Endothelial cell of umbilical vein (primary cell): ENCODE data around the gene CENPP. TPM values are rescaled to one million over a fixed set of nuclear protein-coding genes. Genes with fewer than 3 reads are reported as not detected.

Experiments used
- BruUV-seq: library from RNA; stranded (reverse); fragments of 400-500 nt; replicated peaks from 2 replicates; lab custom pipeline; 2021; lab: Mats Ljungman, UMichigan
- CTCF ChIA-PET: fragments of 300-600, 350-600 bp; sonication (Branson Sonifier 250); formaldehyde crosslinking; loops from one replicate; lab custom pipeline; 2021; ENCODE audit warnings: antibody characterized with exemption, inconsistent platforms; lab: Charles Lee
- POLR2A ChIA-PET: fragments of 300-600, 350-600 bp; sonication (Branson Sonifier 250); formaldehyde crosslinking; loops from one replicate; lab custom pipeline; 2021; ENCODE audit warnings: antibody characterized with exemption, inconsistent platforms; lab: Charles Lee
- DNase-seq: peaks from one replicate; pipeline ENCODE4 v3.0.0-alpha.2; 2011; ENCODE audit warnings: low read depth, low spot score
- FAIRE-seq: peaks from 2 replicates; lab custom pipeline; 2011; peaks lifted over from hg19 to GRCh38; lab: Jason Lieb, UNC
- H2AFZ ChIP-seq: 2 replicates; pipeline ENCODE4 v1.6.0; 2012; ENCODE audit warnings: low read depth, low read length, control low read depth, inconsistent platforms
- H3K27ac ChIP-seq: 2 replicates; pipeline ENCODE4 v1.5.1; 2011; ENCODE audit warnings: low read depth, mild to moderate bottlenecking, control low read depth, low read length, moderate library complexity; ENCODE audit not compliant: insufficient read depth
- H3K27me3 ChIP-seq, 2 experiments: 2 replicates each; pipeline versions ENCODE4 v1.6.0 to v1.6.1; 2011; ENCODE audit warnings: low read length in 2 of 2, mixed read lengths in 1 of 2; ENCODE audit not compliant: control insufficient read depth in 2 of 2, insufficient read depth in 2 of 2
- H3K36me3 ChIP-seq, 2 experiments: 2 replicates in 1 of 2; 3 replicates in 1 of 2; pipeline ENCODE4 v1.5.1; 2011; ENCODE audit warnings: low read length in 2 of 2, mild to moderate bottlenecking in 1 of 2, moderate library complexity in 1 of 2; ENCODE audit not compliant: control insufficient read depth in 2 of 2, insufficient read depth in 2 of 2; ENCODE audit errors: extremely low read depth in 1 of 2
- H3K4me1 ChIP-seq: 3 replicates; pipeline ENCODE4 v1.5.1; 2011; ENCODE audit warnings: mild to moderate bottlenecking, low read length; ENCODE audit not compliant: control insufficient read depth, insufficient read depth; ENCODE audit errors: extremely low read depth
- H3K4me2 ChIP-seq: 2 replicates; pipeline ENCODE4 v1.6.1; 2011; ENCODE audit warnings: low read length, control low read depth, mixed read lengths; ENCODE audit not compliant: insufficient read depth
- H3K4me3 ChIP-seq, 3 experiments: fragments of 200-600 bp in 1 of 3; sonication (generic), shearing (Covaris generic) in 1 of 3; replicated peaks in 1 of 3; 2 replicates each; pipeline ENCODE4 v1.5.1; 2011 to 2016; ENCODE audit warnings: control low read depth in 3 of 3, low read length in 3 of 3, mild to moderate bottlenecking in 2 of 3, inconsistent platforms in 1 of 3, low read depth in 1 of 3, moderate library complexity in 1 of 3; ENCODE audit not compliant: insufficient read depth in 1 of 3
- H3K79me2 ChIP-seq: 2 replicates; pipeline ENCODE4 v1.6.0; 2012; ENCODE audit warnings: low read length, inconsistent platforms; ENCODE audit not compliant: control insufficient read depth, insufficient read depth
- H3K9ac ChIP-seq: replicated peaks from 2 replicates; pipeline ENCODE3; 2011; ENCODE audit warnings: low read length, control low read depth; ENCODE audit not compliant: insufficient read depth; ENCODE audit errors: extremely low read depth
- H3K9me1 ChIP-seq: replicated peaks from 3 replicates; pipeline ENCODE4 v1.6.0; 2011; ENCODE audit warnings: mild to moderate bottlenecking, low read length; ENCODE audit not compliant: control insufficient read depth, insufficient read depth; ENCODE audit errors: extremely low read depth
- H3K9me3 ChIP-seq: replicated peaks from 2 replicates; pipeline ENCODE4 v1.5.1; 2012; ENCODE audit warnings: low read length, inconsistent platforms; ENCODE audit not compliant: control insufficient read depth, insufficient read depth
- H4K20me1 ChIP-seq: replicated peaks from 2 replicates; pipeline ENCODE3; 2011; ENCODE audit warnings: mild to moderate bottlenecking, low read length; ENCODE audit not compliant: control insufficient read depth, insufficient read depth; ENCODE audit errors: extremely low read depth
- CTCF ChIP-seq, 2 donors: IDR thresholded peaks; 1 replicate in 1 of 2; 2 replicates in 1 of 2; pipeline ENCODE4 v1.5.1; 2011; ENCODE audit warnings: low read length in 2 of 2, mild to moderate bottlenecking in 2 of 2, moderate library complexity in 2 of 2, control low read depth in 1 of 2, inconsistent platforms in 1 of 2, low read depth in 1 of 2; ENCODE audit not compliant: insufficient read depth in 1 of 2; ENCODE audit errors: extremely low read depth in 1 of 2
- EZH2 ChIP-seq: IDR thresholded peaks from 2 replicates; pipeline ENCODE4 v1.6.1; 2012; ENCODE audit warnings: borderline replicate concordance, low read depth, mild to moderate bottlenecking, moderate library complexity, low read length, inconsistent platforms; ENCODE audit not compliant: severe bottlenecking
- FOS ChIP-seq: IDR thresholded peaks from 2 replicates; pipeline ENCODE4 v1.6.1; 2011; ENCODE audit warnings: mild to moderate bottlenecking, low read length, moderate library complexity, borderline replicate concordance; ENCODE audit not compliant: insufficient read depth
- GATA2 ChIP-seq: IDR thresholded peaks from 2 replicates; pipeline ENCODE4 v1.7.0; 2011; ENCODE audit warnings: low read depth, mild to moderate bottlenecking, moderate library complexity, mixed read lengths, low read length; ENCODE audit not compliant: insufficient read length, insufficient read depth
- JUN ChIP-seq: IDR thresholded peaks from 2 replicates; pipeline ENCODE4 v1.6.1; 2011; ENCODE audit warnings: borderline replicate concordance, low read depth; ENCODE audit not compliant: insufficient read length, insufficient read depth
- MAX ChIP-seq: IDR thresholded peaks from 2 replicates; pipeline ENCODE4 v1.6.1; 2011; ENCODE audit not compliant: insufficient read depth, insufficient read length
- MYC ChIP-seq: IDR thresholded peaks from one replicate; pipeline ENCODE4 v1.6.1; 2011; ENCODE audit warnings: mild to moderate bottlenecking, low read depth, low read length
- POLR2A ChIP-seq: IDR thresholded peaks from 2 replicates; pipeline ENCODE4 v1.6.1; 2012; ENCODE audit warnings: low read depth, mild to moderate bottlenecking, control low read depth, low read length
- POLR2AphosphoS5 ChIP-seq: IDR thresholded peaks from 2 replicates; pipeline ENCODE4 v1.6.1; 2012; ENCODE audit warnings: low read depth, mild to moderate bottlenecking, control low read depth, low read length, moderate library complexity; ENCODE audit not compliant: insufficient read depth
- dilution Hi-C: fragments of 300-500 bp; cut with MboI; formaldehyde crosslinking; loops from one replicate; pipeline ENCODE4 v1.15.0; 2019; ENCODE audit warnings: low sequenced_read_pairs; ENCODE audit not compliant: extremely low pct_ligation_motif_present
- intact Hi-C: fragments of 100-400 bp; cut with micrococcal nuclease; formaldehyde crosslinking; loops from one replicate; pipeline ENCODE4 v1.10.0; 2022
- polyA plus RNA-seq, 4 experiments: library from polyadenylated mRNA; depleted of rRNA in 3 of 4; stranded (reverse) in 3 of 4; unstranded in 1 of 4; fragments of >200 nt; gene quantifications; 2 replicates each; pipeline versions ENCODE4 v1.2.1 to v1.2.3, GENCODE V29; 2011 to 2012; ENCODE audit warnings: missing spikeins in 1 of 4
- total RNA-seq: library from RNA; stranded (reverse); gene quantifications from 2 replicates; pipeline ENCODE4 v1.2.3, GENCODE V29; 2021

Gene CENPP
- total and polyA plus RNA-seq, 2 donors (not counting 3 experiments of a cell fraction or from before 2014, with no cell fraction given) = 1.2 to 12.0 TPM

DNA sequence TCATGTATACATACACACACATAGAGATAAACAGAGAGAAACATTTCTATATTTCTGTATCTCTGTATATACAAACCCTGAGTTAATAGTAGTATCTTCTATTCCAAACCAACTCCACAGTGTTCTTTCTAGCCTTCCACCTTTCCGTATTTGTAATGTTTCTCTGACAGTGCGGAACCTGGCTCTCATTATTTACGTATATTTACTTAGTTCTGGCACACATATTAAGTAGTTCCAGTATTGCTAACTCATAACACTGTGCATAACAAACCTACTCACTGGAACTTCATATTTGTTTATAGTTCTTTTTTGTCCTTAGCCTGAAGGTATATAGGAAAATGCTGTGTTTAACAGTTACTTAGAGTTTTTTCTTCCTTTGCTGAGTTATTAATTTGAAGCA lies 72.1 kb downstream of the CENPP start:
- Histone ChIP-seq H2AFZ (no peak overlapping the region), H4K20me1 (no peaks in the 10 kb centered on the region), H3K9me3 (no peaks in the 10 kb centered on the region), H3K27me3 (no peaks in the 10 kb centered on the region), H3K9ac (no peak overlapping the region), H3K4me3 (no peak overlapping the region), H3K4me2 (no peak overlapping the region), H3K4me1 (no peaks in the 10 kb centered on the region), H3K36me3 (no peaks in the 10 kb centered on the region), H3K9me1 (no peaks in the 10 kb centered on the region), H3K79me2 (no peaks in the 10 kb centered on the region), H3K27ac (no peak overlapping the region)
- POLR2A ChIA-PET = no interaction called here
- dilution Hi-C loops (no loop called here), intact Hi-C loops (no loop called here)
- no TSS peak for BruUV-seq
- no peak for DNase-seq
- CTCF ChIA-PET = no interaction called here
- FAIRE-seq = no peak
- no peak for TF ChIP-seq GATA2
- no peak for TF ChIP-seq MAX
- TF ChIP-seq POLR2A = no peak
- no peak for TF ChIP-seq FOS
- TF ChIP-seq POLR2AphosphoS5 = no peak
- TF ChIP-seq JUN = no peak
- no peak for TF ChIP-seq MYC

- no peaks in the 10 kb centered on the region for H3K9me3 ChIP-seq
- dilution Hi-C loops (no loop called here), intact Hi-C loops (no loop called here)
- no peaks in the 10 kb centered on the region for H4K20me1 ChIP-seq
- DNase-seq (no peak), FAIRE-seq (no peak)
- no peak overlapping the region for H3K4me2 ChIP-seq
- no peak overlapping the region for H3K27ac ChIP-seq
- H3K36me3 ChIP-seq = no peaks in the 10 kb centered on the region
- H3K9ac ChIP-seq = no peak overlapping the region
- TF ChIP-seq GATA2 (no peak), FOS (no peak), POLR2A (no peak), POLR2AphosphoS5 (no peak), JUN (no peak), CTCF (IDR thresholded peaks at IDR 0.05; ENCODE audit: extremely low read depth in 1 of 2, insufficient read depth in 1 of 2, low read depth in 1 of 2, low read length in 2 of 2) (no peak), MYC (no peak), MAX (no peak), EZH2 (no peak)
- H3K27me3 ChIP-seq = no peaks in the 10 kb centered on the region
- no peaks in the 10 kb centered on the region for H3K9me1 ChIP-seq
- no peak overlapping the region for H2AFZ ChIP-seq
- no peaks in the 10 kb centered on the region for H3K4me1 ChIP-seq
- BruUV-seq = no TSS peak
- no peaks in the 10 kb centered on the region for H3K79me2 ChIP-seq
- CTCF ChIA-PET = no interaction called here
- POLR2A ChIA-PET = no interaction called here
- H3K4me3 ChIP-seq = no peak overlapping the region
These were observed 76.6 kb downstream of the CENPP start for GRCh38 chr9:92402360-92402759.
